ENCODE measurements around the gene ZBTB16. TPM values are rescaled to one million over a fixed set of nuclear protein-coding genes. Genes with fewer than 3 reads are reported as not detected.

ZBTB16 gene
- total RNA-seq, 3 donors from 2014 or later (not counting 1 experiment from before 2014, with no cell fraction given), result 104 to 224 (median 156) TPM

GRCh38 chr11:114250993-114251814 lies 191.7 kb downstream of the ZBTB16 start:
- no peaks in the 10 kb centered on the region for H3K27me3 ChIP-seq (ENCODE audit: control insufficient read depth, insufficient read depth, low read length)
- intact Hi-C loops (cut with micrococcal nuclease), result no loop called here
- H3K9me3 ChIP-seq (ENCODE audit: control insufficient read depth, insufficient read depth, low read length), result no peaks in the 10 kb centered on the region
- TF ChIP-seq CTCF (IDR thresholded peaks at IDR 0.05), result no peak
- peaks cover 37% of the 10 kb centered on the region for H3K36me3 ChIP-seq (ENCODE audit: control insufficient read depth, insufficient read depth, low read length)
- ATAC-seq (no peak), DNase-seq (no peak)
- H3K4me1 Mint-ChIP-seq, result peaks cover 29 to 36% of the 10 kb centered on the region in 2 donors
- no peak overlapping the region for H3K4me3 Mint-ChIP-seq
- peaks cover 7% of the 10 kb centered on the region for H3K36me3 Mint-ChIP-seq
- H3K27ac Mint-ChIP-seq, result peak overlapping the region; percentile 62 to 71
- peaks cover 11% of the 10 kb centered on the region for H3K4me1 ChIP-seq (ENCODE audit: control insufficient read depth, insufficient read depth, low read length)
- H3K4me3 ChIP-seq (ENCODE audit: low read length), result no peak overlapping the region
- no peaks in the 10 kb centered on the region for H3K27me3 Mint-ChIP-seq (ENCODE audit: low read depth in 2 of 2)
- 94% methylated on average over 13 of the region's 14 CpGs for WGBS (ENCODE audit: insufficient coverage)
- no peaks in the 10 kb centered on the region for H3K9me3 Mint-ChIP-seq
- H3K27ac ChIP-seq (ENCODE audit: low read length), result no peak overlapping the region

GRCh38 chr11:114251815-114252337 lies 192.4 kb downstream of the ZBTB16 start:
- Histone ChIP-seq H3K4me3 (ENCODE audit: low read length) (no peak overlapping the region), H3K4me1 (ENCODE audit: control insufficient read depth, insufficient read depth, low read length) (peaks cover 7% of the 10 kb centered on the region), H3K36me3 (ENCODE audit: control insufficient read depth, insufficient read depth, low read length) (peaks cover 37% of the 10 kb centered on the region), H3K27me3 (ENCODE audit: control insufficient read depth, insufficient read depth, low read length) (no peaks in the 10 kb centered on the region), H3K27ac (ENCODE audit: low read length) (no peak overlapping the region), H3K9me3 (ENCODE audit: control insufficient read depth, insufficient read depth, low read length) (no peaks in the 10 kb centered on the region)
- no peaks in the 10 kb centered on the region for H3K9me3 Mint-ChIP-seq
- no peak overlapping the region for H3K4me3 Mint-ChIP-seq
- DNase-seq, result no peak
- no peak for TF ChIP-seq CTCF (IDR thresholded peaks at IDR 0.05)
- H3K27me3 Mint-ChIP-seq (ENCODE audit: low read depth in 2 of 2), result no peaks in the 10 kb centered on the region
- no peak for ATAC-seq
- H3K4me1 Mint-ChIP-seq, result peaks cover 22 to 29% of the 10 kb centered on the region in 2 donors
- H3K27ac Mint-ChIP-seq, result peak overlapping the region; percentile 62 to 71
- intact Hi-C loops (cut with micrococcal nuclease), result no loop called here
- 87% methylated on average over 9 of the region's 9 CpGs for WGBS (ENCODE audit: insufficient coverage)
- peaks cover 7% of the 10 kb centered on the region for H3K36me3 Mint-ChIP-seq

- no peaks in the 10 kb centered on the region for H3K4me1 ChIP-seq (ENCODE audit: control insufficient read depth, insufficient read depth, low read length)
- intact Hi-C loops (cut with micrococcal nuclease), result no loop called here
- TF ChIP-seq CTCF (IDR thresholded peaks at IDR 0.05), result no peak
- H3K36me3 Mint-ChIP-seq, result peaks cover 1% of the 10 kb centered on the region
- H3K4me3 Mint-ChIP-seq, result no peak overlapping the region
- H3K9me3 ChIP-seq (ENCODE audit: control insufficient read depth, insufficient read depth, low read length), result no peaks in the 10 kb centered on the region
- H3K36me3 ChIP-seq (ENCODE audit: control insufficient read depth, insufficient read depth, low read length), result peaks cover 31% of the 10 kb centered on the region
- H3K9me3 Mint-ChIP-seq, result no peaks in the 10 kb centered on the region
- H3K4me1 Mint-ChIP-seq, result peaks cover 13 to 28% of the 10 kb centered on the region in 2 donors
- no peaks in the 10 kb centered on the region for H3K27me3 ChIP-seq (ENCODE audit: control insufficient read depth, insufficient read depth, low read length)
- WGBS (ENCODE audit: insufficient coverage), result 90% methylated on average over 4 of the region's 9 CpGs
- H3K27me3 Mint-ChIP-seq (ENCODE audit: low read depth in 2 of 2), result no peaks in the 10 kb centered on the region
- no peak for DNase-seq
- ATAC-seq, result no peak
- H3K27ac Mint-ChIP-seq, result peak overlapping the region; percentile 34 to 57
- no peak overlapping the region for H3K27ac ChIP-seq (ENCODE audit: low read length)
- H3K4me3 ChIP-seq (ENCODE audit: low read length), result no peak overlapping the region
Measured at GRCh38 chr11:114252767-114253166, 193.3 kb downstream of the ZBTB16 start.

Data from natural killer cell (primary cell).